LNCAP (cell line): ENCODE data around the gene HNRNPAB.

ENCODE experiments used
- TF ChIP-seq, protein P1 (sequence below): fragments of 450-650 bp; IDR thresholded peaks from 2 replicates; pipeline ENCODE4 v1.5.1; 2017; ENCODE audit warnings: mild to moderate bottlenecking

HNRNPAB gene

DNA sequence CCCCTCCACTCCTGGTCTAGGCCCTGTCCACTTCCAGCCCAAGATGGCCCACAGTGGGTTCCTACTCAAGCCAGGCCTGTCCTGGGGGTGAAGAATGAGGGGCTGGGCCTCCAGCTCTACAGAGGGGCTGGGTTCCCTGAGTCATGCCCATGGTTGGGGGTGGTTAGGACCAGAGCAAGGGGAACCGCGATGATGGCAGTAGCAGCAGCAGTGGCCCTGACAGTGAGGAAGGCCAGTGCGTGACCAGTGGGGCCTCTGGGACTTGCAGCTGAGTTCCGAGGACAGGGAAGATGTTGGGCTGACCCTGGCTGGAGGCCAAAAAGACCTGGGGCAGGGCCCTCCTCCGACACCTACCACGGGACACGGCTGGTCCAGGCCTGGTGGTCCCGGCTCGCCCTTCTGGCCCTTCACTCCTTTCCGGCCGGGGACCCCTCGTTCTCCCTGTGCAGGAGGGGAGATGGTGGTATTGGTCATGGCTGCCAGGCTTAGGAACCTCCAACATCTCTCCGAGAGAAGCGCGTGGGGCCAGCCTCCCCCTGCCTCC lies 37.4 kb downstream of the HNRNPAB start:
- TF ChIP-seq, protein P1, sequence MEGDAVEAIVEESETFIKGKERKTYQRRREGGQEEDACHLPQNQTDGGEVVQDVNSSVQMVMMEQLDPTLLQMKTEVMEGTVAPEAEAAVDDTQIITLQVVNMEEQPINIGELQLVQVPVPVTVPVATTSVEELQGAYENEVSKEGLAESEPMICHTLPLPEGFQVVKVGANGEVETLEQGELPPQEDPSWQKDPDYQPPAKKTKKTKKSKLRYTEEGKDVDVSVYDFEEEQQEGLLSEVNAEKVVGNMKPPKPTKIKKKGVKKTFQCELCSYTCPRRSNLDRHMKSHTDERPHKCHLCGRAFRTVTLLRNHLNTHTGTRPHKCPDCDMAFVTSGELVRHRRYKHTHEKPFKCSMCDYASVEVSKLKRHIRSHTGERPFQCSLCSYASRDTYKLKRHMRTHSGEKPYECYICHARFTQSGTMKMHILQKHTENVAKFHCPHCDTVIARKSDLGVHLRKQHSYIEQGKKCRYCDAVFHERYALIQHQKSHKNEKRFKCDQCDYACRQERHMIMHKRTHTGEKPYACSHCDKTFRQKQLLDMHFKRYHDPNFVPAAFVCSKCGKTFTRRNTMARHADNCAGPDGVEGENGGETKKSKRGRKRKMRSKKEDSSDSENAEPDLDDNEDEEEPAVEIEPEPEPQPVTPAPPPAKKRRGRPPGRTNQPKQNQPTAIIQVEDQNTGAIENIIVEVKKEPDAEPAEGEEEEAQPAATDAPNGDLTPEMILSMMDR: no peak

DNA sequence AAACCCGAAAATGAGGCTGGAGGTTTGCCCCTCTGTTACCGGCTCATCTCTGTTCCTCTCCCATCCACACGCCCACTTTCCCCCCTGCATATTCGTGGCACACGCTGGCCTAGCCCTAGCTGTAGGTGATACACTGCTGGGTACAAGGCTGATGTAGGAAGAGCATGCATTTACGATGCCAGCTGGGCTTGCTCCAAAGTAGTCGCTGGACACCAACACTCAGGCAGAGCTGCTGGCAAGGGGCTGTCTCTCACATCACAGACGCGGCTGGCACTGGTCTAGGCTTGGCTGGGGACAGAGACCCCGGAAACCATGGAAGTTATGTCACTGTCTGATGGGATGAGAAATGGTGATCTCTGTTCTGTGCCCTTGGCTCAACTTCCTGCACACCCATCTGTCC lies 38.1 kb downstream of the HNRNPAB start:
- TF ChIP-seq, protein P1: no peak

DNA sequence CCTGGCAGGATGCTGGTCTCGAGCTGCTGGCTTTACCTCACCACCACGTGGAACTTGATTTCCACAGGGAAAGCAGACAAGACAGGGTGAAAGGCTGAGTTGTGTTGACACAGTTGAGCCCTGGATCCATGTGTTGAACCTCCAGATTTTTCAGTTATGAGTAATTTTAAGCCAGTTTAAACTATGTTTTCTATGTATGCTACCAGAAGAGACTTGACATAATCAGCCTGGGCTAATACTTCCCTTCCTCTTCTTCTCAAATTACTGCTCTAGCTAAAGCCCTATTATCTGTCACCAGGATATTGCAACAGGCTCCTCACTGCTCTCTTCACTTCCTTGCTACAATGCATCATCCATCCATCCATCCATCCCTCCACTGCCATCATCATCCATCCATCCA lies 40.2 kb downstream of the HNRNPAB start:
- TF ChIP-seq, protein P1: no peak

DNA sequence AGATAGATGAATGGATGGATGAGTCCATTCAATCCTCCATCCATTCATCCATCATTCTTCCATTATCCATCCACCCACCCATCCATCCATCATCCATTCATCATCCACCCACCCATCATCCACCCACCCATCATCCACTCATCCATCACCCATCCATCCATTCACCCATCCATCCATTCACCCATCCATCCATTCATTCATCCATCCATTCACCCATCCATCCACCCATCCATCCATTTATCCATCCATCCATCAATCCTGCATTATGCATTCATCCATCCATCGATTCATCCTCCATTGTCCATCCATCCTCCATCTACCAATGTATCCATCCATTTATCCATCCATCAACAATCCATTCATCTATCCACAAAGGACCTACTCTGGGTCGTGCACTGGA lies 41.1 kb downstream of the HNRNPAB start:
- TF ChIP-seq, protein P1: no peak

DNA sequence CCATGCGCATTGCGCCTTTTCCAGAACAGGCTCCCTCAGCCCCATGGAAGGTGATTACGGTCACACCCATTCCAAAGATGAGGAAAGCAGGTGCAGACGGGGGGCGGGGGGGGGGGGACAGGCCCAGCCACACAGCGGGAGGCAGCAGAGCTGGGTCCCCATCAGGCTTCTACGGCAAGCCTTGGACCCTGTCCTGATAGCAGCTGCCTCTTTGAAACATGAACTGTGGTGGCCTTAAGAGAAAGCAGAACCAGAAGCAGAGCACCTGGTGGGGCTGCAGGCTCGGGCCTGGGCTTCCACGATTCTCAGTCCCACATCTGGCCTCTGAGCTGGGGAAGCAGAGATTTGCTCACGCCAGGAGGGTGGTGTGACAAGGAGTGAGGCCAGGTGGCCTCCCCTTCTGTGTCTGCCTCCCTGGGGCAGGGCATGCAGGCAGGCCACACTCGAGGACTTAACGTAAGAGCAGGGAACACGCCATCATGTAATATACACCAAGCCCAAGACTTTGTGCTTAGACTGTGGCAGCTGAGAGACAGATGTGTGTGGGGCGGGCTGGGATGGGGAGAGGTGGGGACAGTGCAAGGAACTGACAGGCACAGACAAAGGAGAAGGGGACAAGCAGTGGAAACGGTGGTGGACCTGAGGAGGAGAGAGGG lies 42.4 kb downstream of the HNRNPAB start:
- TF ChIP-seq, protein P1: no peak

DNA sequence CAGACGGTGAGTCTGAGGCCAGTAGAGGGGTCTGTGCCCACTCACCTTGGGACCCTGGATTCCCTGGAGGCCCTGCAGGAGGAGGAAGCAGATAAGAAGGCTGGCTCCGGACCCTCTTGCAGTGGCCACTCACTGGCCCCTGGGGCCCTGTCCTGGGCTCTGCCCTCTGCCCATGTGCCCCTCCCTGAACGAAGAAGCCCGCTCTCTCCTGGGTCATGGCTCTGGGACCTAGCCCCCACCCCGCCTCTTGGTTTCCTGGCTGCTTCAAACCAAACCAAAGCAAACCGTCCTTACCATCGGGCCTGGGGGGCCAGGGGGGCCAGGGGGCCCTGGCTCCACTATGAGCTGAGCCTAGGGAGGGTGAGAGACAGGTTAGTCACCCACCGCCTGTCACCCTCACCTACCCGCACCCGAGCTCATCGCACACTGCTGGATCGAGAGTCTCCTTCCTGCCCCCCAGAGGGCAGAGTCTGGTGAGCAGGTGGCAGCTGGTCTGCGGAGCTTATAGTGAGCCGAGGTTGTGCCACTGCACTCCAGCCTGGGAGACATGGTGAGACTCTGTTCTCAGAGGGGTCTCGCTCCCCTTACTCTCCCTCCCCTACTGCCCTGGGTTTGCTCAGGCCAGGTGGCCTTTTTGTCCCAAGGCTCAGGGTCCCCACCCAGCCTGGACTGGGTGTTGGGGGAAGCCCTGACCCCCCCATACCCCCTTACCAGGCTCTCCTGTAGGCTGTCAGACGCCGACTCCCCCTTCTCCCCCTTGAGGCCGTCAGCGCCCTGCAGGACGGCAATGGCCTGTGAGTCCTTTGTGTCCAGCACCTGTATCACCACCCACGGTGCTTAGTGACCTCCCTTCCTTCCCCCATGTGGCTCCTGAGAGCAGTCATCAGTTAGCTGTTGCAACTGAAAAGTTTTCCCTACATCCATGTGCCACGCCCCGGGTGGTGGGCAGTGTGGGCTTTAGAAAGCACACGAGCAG lies 43.4 kb downstream of the HNRNPAB start:
- TF ChIP-seq, protein P1: no peak

DNA sequence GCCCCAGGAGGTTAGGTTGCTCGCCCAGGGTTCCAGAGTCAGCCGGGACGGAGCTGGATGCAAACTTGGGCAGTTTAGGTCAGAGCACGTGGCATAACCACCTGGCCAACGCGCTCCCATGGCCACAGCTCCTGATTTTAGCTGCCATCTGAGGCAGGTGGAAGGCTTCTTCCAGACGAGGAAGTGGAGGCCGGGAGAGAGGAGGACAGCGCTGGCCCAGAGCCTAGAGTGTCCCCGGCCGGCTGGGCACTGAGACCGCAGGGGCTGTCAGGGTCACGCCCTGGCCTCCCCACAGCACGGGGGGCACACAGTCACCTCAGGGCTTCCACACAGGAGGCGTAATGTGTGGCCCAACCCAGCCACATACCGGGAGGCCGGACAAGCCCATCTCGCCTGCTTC lies 44.4 kb downstream of the HNRNPAB start:
- TF ChIP-seq, protein P1: no peak
